Measurements from ENCODE around the gene SCGB3A1.

DNA sequence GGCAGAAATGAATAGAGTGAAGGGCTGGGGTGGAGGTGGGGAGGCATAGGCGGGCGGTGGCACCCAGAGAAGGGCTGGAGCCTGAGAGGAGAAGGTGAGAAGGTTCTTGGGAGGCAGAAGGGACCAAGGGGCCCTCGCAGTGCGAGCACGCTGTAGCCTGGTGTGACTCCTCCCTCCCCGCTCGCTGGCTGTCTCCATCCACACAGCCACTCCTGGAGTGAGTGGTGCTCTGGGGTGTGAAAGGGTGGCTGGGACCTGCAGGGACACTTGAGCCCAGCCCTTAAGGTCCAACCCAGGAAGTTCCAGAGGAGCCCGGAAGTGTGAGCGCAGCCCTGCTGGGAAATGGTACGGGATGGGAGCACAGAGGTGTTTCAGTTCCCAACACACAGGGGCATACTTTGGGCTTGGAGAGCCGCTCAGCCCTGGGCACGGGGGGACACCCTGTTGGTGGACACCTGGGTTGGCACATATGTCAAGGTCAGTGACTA, 9.3 kb upstream of the SCGB3A1 start:
- TF ChIP-seq, protein P1, sequence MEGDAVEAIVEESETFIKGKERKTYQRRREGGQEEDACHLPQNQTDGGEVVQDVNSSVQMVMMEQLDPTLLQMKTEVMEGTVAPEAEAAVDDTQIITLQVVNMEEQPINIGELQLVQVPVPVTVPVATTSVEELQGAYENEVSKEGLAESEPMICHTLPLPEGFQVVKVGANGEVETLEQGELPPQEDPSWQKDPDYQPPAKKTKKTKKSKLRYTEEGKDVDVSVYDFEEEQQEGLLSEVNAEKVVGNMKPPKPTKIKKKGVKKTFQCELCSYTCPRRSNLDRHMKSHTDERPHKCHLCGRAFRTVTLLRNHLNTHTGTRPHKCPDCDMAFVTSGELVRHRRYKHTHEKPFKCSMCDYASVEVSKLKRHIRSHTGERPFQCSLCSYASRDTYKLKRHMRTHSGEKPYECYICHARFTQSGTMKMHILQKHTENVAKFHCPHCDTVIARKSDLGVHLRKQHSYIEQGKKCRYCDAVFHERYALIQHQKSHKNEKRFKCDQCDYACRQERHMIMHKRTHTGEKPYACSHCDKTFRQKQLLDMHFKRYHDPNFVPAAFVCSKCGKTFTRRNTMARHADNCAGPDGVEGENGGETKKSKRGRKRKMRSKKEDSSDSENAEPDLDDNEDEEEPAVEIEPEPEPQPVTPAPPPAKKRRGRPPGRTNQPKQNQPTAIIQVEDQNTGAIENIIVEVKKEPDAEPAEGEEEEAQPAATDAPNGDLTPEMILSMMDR (IDR thresholded peaks at IDR 0.05), result no peak
- no peak for TF ChIP-seq EZH2 (IDR thresholded peaks at IDR 0.05; ENCODE audit: borderline replicate concordance, insufficient read depth, low read depth, low read length, poor library complexity, severe bottlenecking)

All from B cell (primary cell).